CD4-positive, alpha-beta T cell (primary cell): Measurements from ENCODE around the gene PIGP. TPM values are rescaled to one million over a fixed set of nuclear protein-coding genes. Genes with fewer than 3 reads are reported as not detected.
A peak's percentile ranks its signal among the peaks of the same experiment; 100 is the strongest.

Experiments used
- ATAC-seq: fragments of 200-7000 bp; cut with Tn5 transposase; one replicate; pipeline ENCODE4 v1.10.0; 2022; ENCODE audit warnings: mild to moderate bottlenecking; ENCODE audit not compliant: poor library complexity
- CTCF ChIA-PET: fragments of 350-600 bp; sonication (Branson Sonifier 250); formaldehyde crosslinking; loops from one replicate; lab custom pipeline; 2021; ENCODE audit warnings: antibody characterized with exemption, inconsistent platforms; lab: Charles Lee
- POLR2A ChIA-PET: fragments of 350-600 bp; sonication (Branson Sonifier 250); formaldehyde crosslinking; loops from one replicate; lab custom pipeline; 2021; ENCODE audit warnings: antibody characterized with exemption, inconsistent platforms; lab: Charles Lee
- DNase-seq, 14 experiments: peaks; one replicate each; pipeline ENCODE4 v3.0.0-alpha.2; 2013 to 2020; ENCODE audit warnings: mixed read lengths in 2 of 14
- H3K27ac ChIP-seq, 2 donors: one replicate each; pipeline versions ENCODE4 v1.5.1 to v1.7.0; 2013; ENCODE audit warnings: low read length in 2 of 2, low read depth in 1 of 2, mild to moderate bottlenecking in 1 of 2
- H3K27me3 ChIP-seq, 2 experiments: 1 replicate in 1 of 2; 2 replicates in 1 of 2; pipeline versions ENCODE4 v1.6.1 to v1.7.0; 2013; ENCODE audit warnings: low read length in 2 of 2, control low read depth in 1 of 2, mild to moderate bottlenecking in 1 of 2, moderate library complexity in 1 of 2; ENCODE audit not compliant: insufficient read depth in 2 of 2, control insufficient read depth in 1 of 2
- H3K36me3 ChIP-seq: one replicate; pipeline ENCODE4 v1.6.1; 2013; ENCODE audit warnings: low read length, control low read depth; ENCODE audit not compliant: insufficient read depth
- H3K4me1 ChIP-seq: one replicate; pipeline ENCODE4 v1.6.1; 2013; ENCODE audit warnings: low read length, control low read depth; ENCODE audit not compliant: insufficient read depth
- H3K4me3 ChIP-seq: one replicate; pipeline ENCODE4 v1.5.1; 2013; ENCODE audit warnings: mild to moderate bottlenecking, low read length, moderate library complexity
- H3K9me3 ChIP-seq, 2 experiments: 1 replicate in 1 of 2; 2 replicates in 1 of 2; pipeline versions ENCODE4 v1.6.1 to v1.7.0; 2013; ENCODE audit warnings: low read length in 2 of 2, mild to moderate bottlenecking in 2 of 2, control low read depth in 1 of 2, moderate library complexity in 1 of 2; ENCODE audit not compliant: control insufficient read depth in 1 of 2, insufficient read depth in 1 of 2
- H3K27ac Mint-ChIP-seq: one replicate; pipeline ENCODE4 v1.8.0; 2020; ENCODE audit warnings: mixed read lengths
- H3K27me3 Mint-ChIP-seq: one replicate; pipeline ENCODE4 v1.8.0; 2021; ENCODE audit warnings: mixed read lengths
- H3K36me3 Mint-ChIP-seq: one replicate; pipeline ENCODE4 v1.8.0; 2021; ENCODE audit warnings: low read depth, mixed read lengths
- H3K4me1 Mint-ChIP-seq: one replicate; pipeline ENCODE4 v1.8.0; 2021; ENCODE audit warnings: low read depth, mixed read lengths
- H3K4me3 Mint-ChIP-seq: one replicate; pipeline ENCODE4 v1.8.0; 2020; ENCODE audit warnings: mild to moderate bottlenecking, mixed read lengths
- H3K9me3 Mint-ChIP-seq: one replicate; pipeline ENCODE4 v1.8.0; 2020; ENCODE audit warnings: mixed read lengths
- CTCF ChIP-seq: fragments of 200-600 bp; IDR thresholded peaks from one replicate; pipeline ENCODE4 v1.8.0; 2022; ENCODE audit warnings: antibody characterized with exemption, mild to moderate bottlenecking
- intact Hi-C, 2 experiments: fragments of 100-400 bp; cut with DNase I in 1 of 2; cut with micrococcal nuclease in 1 of 2; formaldehyde crosslinking; loops; one replicate each; pipeline versions ENCODE4 v1.15.1 to v1.9.0; 2023 to 2025; cut with DNase I, micrococcal nuclease
- total RNA-seq, 174 experiments: library from RNA in 2 of 174; stranded (reverse) in 2 of 174; gene quantifications; one replicate each; pipeline ENCODE4 v1.2.3 and lab custom pipeline; 2021 to 2026

PIGP gene
- total RNA-seq, 2 experiments from 2014 or later = 11.1 to 14.8 TPM

- Mint-ChIP-seq H3K9me3 (no peaks in the 10 kb centered on the region), H3K27me3 (no peaks in the 10 kb centered on the region), H3K27ac (peak overlapping the region; percentile 94), H3K36me3 (peaks cover 52% of the 10 kb centered on the region), H3K4me1 (peaks cover 55% of the 10 kb centered on the region), H3K4me3 (peak overlapping the region; percentile 76)
- Histone ChIP-seq H3K27me3 (no peaks in the 10 kb centered on the region), H3K4me1 (peaks cover 22% of the 10 kb centered on the region), H3K36me3 (peaks cover 6% of the 10 kb centered on the region), H3K27ac (peak overlapping the region; percentile 92 to 93), H3K9me3 (no peaks in the 10 kb centered on the region), H3K4me3 (peak overlapping the region; percentile 77)
- peak; percentile 37 for ATAC-seq
- no peak for TF ChIP-seq CTCF
- intact Hi-C loops = loop anchor here (2.0 to 5.0 kb wide), 6 partner anchors 80 to 490 kb away; partner anchors contain the start of gene HLCS (in 2 of the 2)
- ChIA-PET CTCF (interaction anchor here (2.8 kb wide), 1 partner anchor 83 kb away, joined by 8 read pairs; no protein-coding TSS in a partner anchor), POLR2A (interaction anchor here (1.0 to 1.5 kb wide), 4 partner anchors 62 to 491 kb away, joined by 3 to 4 read pairs (median 4); partner anchors contain the start of gene HLCS)
- DNase-seq = peak in 11 of 14 experiments; percentile 51 to 91 (median 67)
Observed at GRCh38 chr21:37072274-37072987, 440 bp downstream of the PIGP start.

GRCh38 chr21:37071561-37072273 lies 1.2 kb downstream of the PIGP start:
- H3K4me3 ChIP-seq = peak overlapping the region; percentile 77
- no peak for TF ChIP-seq CTCF
- H3K36me3 Mint-ChIP-seq = peaks cover 54% of the 10 kb centered on the region
- peaks cover 51% of the 10 kb centered on the region for H3K4me1 Mint-ChIP-seq
- peaks cover 22% of the 10 kb centered on the region for H3K4me1 ChIP-seq
- H3K36me3 ChIP-seq = peaks cover 9% of the 10 kb centered on the region
- intact Hi-C loops = loop anchor here (2.0 to 5.0 kb wide), 6 partner anchors 79 to 491 kb away; partner anchors contain the start of gene HLCS (in 2 of the 2)
- DNase-seq (peak in 2 of 14 experiments; percentile 19 to 31), ATAC-seq (no peak)
- H3K9me3 Mint-ChIP-seq = no peaks in the 10 kb centered on the region
- H3K27ac ChIP-seq = peak overlapping the region; percentile 92 to 93
- peak overlapping the region; percentile 94 for H3K27ac Mint-ChIP-seq
- H3K27me3 Mint-ChIP-seq = no peaks in the 10 kb centered on the region
- no peaks in the 10 kb centered on the region for H3K9me3 ChIP-seq
- peak overlapping the region; percentile 76 for H3K4me3 Mint-ChIP-seq
- H3K27me3 ChIP-seq = no peaks in the 10 kb centered on the region
- ChIA-PET CTCF (interaction anchor here (1.6 to 2.8 kb wide), 2 partner anchors 82 to 492 kb away, joined by 4 to 8 read pairs; no protein-coding TSS in a partner anchor), POLR2A (interaction anchor here (1.0 to 1.5 kb wide), 4 partner anchors 62 to 492 kb away, joined by 3 to 4 read pairs (median 4); partner anchors contain the start of gene HLCS)

GRCh38 chr21:37065561-37066177 lies 7.2 kb downstream of the PIGP start:
- H3K27ac Mint-ChIP-seq = no peak overlapping the region
- no peak for TF ChIP-seq CTCF
- no peaks in the 10 kb centered on the region for H3K9me3 Mint-ChIP-seq
- H3K27me3 Mint-ChIP-seq = no peaks in the 10 kb centered on the region
- Histone ChIP-seq H3K4me3 (no peak overlapping the region), H3K9me3 (no peaks in the 10 kb centered on the region), H3K36me3 (peaks cover 9% of the 10 kb centered on the region), H3K27ac (no peak overlapping the region), H3K4me1 (no peaks in the 10 kb centered on the region), H3K27me3 (no peaks in the 10 kb centered on the region)
- peaks cover 48% of the 10 kb centered on the region for H3K36me3 Mint-ChIP-seq
- intact Hi-C loops = no loop called here
- CTCF ChIA-PET = no interaction called here
- no peak for DNase-seq
- peaks cover 9% of the 10 kb centered on the region for H3K4me1 Mint-ChIP-seq
- POLR2A ChIA-PET = no interaction called here
- no peak for ATAC-seq
- H3K4me3 Mint-ChIP-seq = no peak overlapping the region
